ENCODE data around the gene MRNIP.
A peak's percentile ranks its signal among the peaks of the same experiment; 100 is the strongest.

- TF ChIP-seq CTCF (conservative IDR thresholded peaks at IDR 0.05 in 1 of 2, IDR thresholded peaks at IDR 0.05 in 1 of 2; ENCODE audit: extremely low read depth in 1 of 2, insufficient read depth in 1 of 2, low read depth in 1 of 2, low read length in 2 of 2): peak; percentile 41 to 63
- TF ChIP-seq EZH2 (IDR thresholded peaks at IDR 0.05; ENCODE audit: borderline replicate concordance, low read length): no peak
Measured at GRCh38 chr5:179801304-179802206, 57.1 kb downstream of the MRNIP start.

Measured in mammary epithelial cell (primary cell).